ENCODE results near the gene CCDC192.

GRCh38 chr5:127870914-127871313, 167.7 kb downstream of the CCDC192 start:
- TF ChIP-seq EP300 (IDR thresholded peaks at IDR 0.05) (no peak), POLR2A (IDR thresholded peaks at IDR 0.05) (no peak), POLR2AphosphoS5 (IDR thresholded peaks at IDR 0.05) (no peak)
- TF ChIP-seq, protein P1, sequence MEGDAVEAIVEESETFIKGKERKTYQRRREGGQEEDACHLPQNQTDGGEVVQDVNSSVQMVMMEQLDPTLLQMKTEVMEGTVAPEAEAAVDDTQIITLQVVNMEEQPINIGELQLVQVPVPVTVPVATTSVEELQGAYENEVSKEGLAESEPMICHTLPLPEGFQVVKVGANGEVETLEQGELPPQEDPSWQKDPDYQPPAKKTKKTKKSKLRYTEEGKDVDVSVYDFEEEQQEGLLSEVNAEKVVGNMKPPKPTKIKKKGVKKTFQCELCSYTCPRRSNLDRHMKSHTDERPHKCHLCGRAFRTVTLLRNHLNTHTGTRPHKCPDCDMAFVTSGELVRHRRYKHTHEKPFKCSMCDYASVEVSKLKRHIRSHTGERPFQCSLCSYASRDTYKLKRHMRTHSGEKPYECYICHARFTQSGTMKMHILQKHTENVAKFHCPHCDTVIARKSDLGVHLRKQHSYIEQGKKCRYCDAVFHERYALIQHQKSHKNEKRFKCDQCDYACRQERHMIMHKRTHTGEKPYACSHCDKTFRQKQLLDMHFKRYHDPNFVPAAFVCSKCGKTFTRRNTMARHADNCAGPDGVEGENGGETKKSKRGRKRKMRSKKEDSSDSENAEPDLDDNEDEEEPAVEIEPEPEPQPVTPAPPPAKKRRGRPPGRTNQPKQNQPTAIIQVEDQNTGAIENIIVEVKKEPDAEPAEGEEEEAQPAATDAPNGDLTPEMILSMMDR (IDR thresholded peaks at IDR 0.05), result no peak

Data from suprapubic skin (tissue), 4 donors.